NCI-H2196 (cell line): ENCODE data around the gene SLC43A3.

Experiments used
- DNase-seq: peaks from one replicate; lab custom pipeline; 2025; ENCODE audit not compliant: unreplicated experiment; lab: John Stamatoyannopoulos, UW

The SLC43A3 gene

DNA sequence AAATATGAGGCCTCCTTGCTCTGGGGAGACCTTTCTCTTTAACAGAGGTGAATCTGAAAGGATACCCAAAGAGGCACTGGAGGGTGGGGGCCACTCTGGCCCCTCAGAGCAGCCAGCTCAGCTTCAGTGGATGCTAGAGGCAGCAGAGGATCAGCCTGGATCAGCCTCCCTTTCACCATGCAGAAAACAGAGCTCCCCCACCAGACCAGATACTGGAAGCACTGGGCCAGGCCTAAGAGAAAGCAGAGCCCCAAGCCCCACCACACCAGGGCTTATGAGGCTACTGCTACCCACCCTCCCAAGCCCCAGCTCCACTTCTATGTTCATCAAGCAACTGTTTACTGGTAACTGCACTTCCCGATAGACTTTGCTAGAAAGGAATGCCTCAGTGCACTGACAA, 4.0 kb upstream of the SLC43A3 start:
- no peak for DNase-seq

DNA sequence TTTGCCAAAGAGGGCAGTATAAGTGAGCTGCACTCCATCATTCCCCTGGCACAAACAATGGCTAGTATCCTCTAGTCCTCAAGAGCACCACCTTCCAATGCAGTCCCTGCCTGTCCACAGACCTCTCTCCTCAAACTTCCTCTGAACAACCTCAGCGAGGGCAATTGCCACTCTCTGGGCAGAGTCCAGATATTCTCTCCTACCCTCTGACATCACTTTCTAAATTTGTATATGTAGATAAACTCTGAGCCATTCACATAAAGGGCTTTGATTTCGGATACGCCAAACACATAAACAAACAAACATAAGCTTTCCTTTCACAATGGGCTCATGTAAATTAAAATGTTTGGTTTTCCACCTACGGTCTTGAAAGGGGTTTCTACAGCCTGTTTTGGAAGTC, 3.0 kb upstream of the SLC43A3 start:
- peak; percentile 26 for DNase-seq

DNA sequence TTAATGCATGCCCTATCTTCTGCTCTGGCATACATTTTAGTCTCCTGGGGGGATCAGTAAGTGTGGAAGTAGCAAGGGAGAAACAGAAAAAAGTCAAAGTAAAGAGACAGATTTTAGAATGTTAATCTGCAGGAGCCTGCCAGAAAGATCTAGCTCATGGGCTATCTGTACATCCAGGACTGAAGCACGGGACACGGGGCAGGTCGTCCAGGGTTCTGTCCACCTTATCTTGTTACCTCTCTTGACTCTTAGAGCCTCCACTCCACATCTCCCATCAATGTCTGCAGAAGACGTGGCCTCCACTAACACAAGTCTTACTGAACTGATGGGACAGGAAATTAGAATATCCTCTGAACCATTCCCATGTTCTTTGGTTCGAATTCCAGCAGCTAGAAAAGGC, 1.7 kb upstream of the SLC43A3 start:
- DNase-seq: no peak

DNA sequence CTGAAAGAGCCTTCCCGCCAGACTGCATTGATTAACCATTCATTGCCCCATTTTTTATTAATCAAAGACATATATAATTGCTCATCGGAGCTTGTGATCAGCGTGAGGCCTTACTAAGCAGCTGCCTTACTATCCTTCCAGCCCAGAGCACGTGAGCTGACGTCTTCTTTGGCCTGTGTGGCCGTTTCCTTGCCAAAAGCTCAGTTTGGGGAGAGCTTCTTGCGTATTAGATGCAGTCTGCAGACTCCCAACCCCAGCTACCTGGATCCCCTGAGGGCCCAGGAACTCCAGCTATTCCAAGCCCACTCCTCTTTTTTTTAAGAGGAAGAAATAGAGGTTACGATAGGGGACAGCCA, 784 bp upstream of the SLC43A3 start:
- no peak for DNase-seq

DNA sequence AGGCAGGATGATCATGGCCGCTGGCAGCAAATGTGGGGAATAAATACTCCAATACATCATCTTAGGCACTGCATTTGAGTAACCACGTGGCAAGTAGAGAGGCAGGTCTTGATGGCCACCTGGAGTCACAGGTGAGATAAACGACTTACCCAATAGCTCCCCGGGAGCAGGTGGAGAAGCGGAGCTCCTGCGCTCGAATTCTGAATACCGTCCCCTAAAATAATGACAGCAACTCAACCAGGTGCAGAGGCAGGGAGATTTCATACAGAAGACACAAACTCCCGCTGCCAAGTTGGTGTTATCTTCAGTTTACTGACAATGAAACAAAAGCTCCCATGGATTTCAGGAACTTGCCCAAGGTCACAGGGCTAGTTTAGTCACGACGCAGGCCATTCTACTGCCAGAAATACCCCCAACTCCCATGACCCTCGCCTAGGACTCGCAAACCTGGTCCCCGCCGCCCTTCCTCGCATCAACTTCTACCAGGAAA, 437 bp downstream of the SLC43A3 start:
- peak; percentile 28 for DNase-seq

DNA sequence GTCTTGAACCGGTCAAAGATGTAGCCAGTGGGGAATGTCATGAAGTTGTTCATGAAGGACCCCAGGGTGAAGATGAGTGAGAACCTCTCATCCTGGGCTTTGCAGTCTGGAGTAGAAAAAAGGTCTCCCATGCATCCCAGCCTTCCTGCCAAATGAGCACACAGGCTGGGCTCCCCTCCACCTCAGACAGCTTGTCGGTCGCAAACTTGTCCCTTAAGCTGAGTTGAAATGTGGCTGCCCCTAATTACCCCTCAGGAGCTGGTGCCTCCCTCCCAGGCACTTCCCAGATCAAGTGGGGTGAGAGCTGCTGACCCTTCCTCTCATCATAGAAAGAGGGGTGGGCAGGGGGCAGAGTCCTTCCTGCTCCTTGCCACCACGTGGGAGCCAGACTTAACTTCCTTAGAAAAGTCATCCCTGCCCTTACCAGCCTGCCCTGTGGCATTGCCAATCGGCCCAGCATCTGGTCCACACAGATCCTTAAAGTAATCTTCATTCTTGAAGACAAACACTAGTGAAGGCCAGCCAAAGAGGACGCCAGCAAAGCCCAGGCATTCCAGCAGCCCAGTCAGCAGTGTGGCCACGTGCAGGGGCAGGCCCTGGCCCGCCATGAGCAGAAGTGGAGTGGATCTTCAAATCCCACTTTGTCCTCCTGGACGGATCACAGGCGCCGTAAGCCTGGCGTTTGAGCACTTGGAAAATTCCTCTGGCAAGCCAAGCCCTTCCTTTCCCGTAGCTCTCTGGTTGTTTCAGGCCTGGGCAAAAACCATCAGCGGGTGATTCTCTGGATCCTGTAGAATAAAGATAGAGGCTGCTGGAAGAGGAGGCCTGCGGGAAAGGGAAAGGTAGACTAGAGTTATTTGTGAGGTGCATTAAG, 1.1 kb downstream of the SLC43A3 start:
- no peak for DNase-seq

DNA sequence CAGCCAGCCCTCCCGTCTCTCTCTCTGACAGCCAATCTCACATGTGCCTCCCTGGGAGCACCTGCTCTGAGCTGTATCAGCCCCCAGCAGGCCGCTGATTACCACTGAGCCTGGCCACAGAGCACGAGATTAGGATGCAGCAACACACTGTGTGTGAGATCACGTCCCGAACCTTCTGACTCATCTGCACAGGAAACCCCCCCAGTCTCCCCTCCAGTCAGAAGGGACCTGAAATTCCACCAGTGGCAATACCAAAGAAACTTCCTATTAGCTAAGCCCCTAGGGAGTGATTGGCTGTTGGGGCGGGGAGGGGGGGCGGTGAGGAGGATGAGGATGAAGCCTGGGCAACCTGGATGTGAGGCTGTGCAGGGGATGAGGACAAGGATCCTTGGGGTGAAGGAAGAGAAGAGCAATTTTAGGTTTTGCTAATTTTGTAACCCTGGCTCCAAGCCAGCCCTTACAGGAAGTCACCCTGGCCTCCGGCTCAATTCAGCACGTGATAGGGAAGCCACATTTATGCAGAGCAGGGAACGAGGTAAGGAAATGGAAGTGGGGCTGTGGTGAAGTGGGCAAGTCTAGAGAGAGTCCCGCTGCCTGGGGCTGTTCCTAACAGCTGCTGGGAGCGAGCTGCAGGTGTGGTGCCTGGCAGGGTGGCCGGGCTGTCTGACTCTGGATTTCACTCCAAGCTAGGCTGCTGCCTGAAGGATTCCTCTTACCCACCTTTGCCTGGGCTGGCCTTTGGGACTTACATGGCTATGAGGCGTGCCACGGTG, 1.9 kb downstream of the SLC43A3 start:
- no peak for DNase-seq

DNA sequence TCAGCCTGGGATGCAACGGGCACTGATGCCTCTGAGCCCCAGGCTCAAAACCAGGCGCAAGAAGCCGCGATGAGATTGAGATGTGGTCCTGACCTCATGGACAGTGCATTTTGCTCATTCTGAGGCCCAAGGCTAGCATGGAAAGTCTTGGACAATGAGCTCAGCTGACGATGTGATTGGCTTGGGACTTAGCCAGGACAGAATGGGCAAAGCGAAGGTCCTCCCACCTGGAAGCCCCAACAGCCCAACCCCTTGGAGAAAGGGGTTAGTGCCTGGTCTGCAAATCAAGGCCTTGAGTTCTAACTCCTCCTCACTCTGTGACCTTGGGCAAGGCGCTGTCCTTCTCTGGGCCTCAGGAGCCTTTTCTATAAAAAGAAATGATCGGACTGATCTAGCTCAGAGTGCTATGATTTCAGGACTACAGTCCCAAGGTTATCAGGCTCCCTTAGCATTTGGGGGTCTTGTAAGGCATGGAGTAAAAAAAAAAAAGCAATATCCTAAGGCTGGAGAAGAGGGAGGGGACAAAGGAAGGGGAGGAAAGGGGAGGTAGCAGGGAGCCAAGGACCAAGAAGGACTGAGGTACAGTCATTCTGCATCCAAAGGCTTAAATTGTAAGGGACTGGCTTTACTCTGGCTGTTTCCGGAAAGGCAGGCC, 2.7 kb downstream of the SLC43A3 start:
- DNase-seq: no peak

DNA sequence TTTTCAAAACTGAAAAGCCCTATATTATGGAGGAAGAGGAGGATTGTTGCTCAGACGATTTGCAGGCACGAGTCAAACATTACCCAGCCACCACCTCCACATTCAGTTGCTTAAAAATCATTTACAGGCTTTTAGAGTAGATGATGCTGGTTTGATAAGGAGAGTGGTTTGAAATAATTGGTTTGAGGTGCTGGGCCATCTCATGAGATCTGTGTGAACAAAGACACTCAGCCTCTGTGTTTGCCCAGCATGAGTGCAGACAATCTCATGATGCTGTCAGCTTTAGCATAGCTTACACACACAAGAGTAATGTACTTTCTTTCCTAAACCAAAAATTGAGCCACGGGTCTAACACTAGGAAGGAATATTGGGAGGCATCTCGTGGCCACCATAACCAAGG, 4.3 kb downstream of the SLC43A3 start:
- no peak for DNase-seq

DNA sequence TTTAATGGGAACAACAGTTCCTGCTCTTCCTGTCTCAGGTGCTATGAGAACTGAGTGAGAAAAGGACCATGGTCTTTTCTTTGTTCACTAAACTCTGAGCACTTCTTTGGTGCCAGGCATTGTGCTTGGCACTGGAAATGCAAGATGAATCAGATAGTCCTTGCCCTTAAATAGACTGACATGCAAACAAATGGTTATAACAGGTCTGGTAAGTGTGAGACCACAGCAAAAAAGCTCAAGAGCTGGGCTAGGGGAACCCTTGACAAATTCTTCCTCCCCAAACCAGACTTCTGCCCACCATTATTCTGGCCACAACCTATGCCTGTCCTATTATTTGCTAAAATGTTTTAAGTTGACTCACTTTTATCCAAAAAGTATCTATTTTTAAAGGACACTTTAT, 5.1 kb downstream of the SLC43A3 start:
- no peak for DNase-seq

DNA sequence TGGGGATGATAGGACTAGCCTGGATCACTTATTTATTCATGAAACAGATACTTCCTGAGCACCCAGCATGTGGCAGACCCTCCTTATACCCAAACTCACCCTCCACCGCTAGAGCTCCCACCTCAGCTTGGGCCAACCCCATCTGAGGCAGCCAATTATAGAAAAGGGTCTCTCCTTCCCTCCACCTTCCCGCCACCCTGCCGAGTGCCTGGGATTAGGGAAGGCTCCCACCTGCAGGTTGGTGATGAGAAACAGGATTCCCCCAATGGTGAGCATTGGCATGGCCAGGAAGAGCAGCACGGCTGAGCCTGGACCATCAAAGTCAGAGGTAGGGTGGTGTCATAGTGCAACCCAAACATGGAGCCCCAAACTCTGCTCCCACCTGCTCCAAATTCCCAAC, 5.9 kb downstream of the SLC43A3 start:
- DNase-seq: no peak

DNA sequence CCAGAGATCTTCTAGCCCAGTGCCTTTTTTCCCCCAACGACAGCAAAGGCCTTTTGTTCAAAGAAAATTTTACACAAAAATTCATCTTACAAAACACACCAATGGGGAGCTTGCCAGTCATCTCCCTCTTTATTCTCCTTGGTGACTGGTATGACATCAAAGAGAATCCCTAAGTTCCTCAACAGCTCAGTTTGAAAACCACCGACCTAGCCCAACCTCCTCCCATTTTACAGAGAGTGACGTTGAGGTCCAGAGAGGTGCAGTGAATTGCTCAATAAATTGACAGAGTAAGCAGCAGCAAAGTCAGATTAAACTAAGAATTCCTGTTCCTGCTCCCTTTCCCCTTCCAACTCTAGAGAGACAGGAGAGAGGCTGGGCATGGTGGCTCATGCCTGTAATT, 7.8 kb downstream of the SLC43A3 start:
- DNase-seq: no peak

DNA sequence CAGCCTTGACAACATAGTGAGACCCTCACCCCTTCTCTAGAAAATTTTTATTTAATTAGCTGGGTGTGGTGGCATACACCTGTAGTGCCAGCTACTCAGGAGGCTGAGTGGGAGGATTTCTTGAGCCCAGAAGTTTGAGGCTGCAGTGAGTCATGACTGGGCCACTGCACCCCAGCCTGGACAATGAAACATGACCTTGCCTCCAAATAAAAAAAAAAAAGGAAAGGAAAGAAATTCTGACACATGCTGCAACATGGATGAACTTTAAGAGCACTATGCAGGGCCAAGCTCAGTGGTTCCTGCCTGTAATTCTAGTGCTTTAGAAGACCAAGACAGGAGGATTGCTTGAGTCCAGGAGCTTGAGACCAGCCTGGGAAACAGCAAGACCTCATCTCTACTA, 8.8 kb downstream of the SLC43A3 start:
- DNase-seq: no peak

DNA sequence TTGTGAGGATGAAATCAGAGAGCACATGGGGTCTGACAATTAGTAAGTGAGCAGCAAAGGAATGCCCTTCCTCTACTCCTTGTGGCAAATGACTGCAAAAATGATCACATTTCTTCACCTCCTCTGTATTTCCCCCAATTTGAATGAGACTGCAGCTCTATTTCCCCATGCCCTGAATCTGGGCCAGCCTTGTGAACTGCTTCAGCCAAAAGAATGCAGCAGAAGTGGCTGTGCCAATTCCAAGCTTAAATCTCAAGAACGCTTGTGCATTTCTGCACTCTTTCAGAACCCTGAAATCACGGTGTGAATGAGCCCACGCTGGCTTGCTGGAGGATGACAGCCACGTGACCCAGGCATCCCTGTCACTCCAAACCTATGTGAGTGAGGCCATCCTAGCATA, 9.9 kb downstream of the SLC43A3 start:
- DNase-seq: no peak

DNA sequence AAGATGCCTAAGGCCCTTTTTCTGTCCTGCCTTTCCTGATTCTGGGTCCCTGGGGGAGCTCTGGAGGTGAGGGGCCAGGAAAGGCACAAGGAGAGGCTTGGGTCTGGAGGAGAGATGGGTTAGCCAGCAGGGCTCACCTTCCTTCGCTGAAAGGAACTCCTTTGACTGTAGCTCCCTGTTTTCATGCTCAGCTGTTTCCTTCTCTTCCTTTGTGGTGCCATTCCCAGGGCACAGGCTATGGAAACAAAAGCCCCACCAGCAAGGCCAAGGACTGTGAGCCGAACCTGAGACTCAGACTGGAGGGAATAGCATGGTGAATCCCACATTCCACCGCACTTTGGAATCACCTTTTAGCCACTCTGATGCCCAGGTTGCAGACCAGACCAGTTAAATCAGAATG, 10.5 kb downstream of the SLC43A3 start:
- DNase-seq: no peak

DNA sequence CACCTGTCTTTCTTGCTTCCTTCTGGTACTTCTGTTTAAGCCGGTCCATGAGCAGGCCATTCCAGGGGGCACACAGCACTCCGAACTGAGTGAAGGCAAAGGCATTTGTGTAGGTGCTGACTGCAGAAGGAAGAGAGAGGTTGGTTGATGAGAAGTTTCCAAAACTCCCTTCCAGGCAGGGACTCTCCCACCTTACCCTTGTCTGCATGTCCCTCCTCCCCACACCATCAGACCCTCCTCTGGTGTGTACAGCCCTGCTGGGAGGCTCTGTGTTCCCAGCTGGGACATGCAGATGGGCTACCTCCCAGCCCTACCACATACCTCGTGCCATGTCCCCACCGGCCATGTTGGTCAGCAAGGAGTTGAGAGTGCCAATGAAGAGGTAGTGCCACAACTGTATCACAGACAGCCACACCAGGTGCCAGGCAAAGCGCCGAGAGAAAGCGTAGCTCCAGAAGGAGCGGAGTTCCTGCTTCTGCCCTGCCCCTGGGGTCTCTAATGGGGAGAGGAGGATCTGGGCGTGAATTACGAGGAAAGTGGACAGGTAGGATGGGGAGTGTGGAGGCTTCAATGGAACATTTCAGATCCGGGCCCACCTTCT, 12.2 kb downstream of the SLC43A3 start:
- no peak for DNase-seq

DNA sequence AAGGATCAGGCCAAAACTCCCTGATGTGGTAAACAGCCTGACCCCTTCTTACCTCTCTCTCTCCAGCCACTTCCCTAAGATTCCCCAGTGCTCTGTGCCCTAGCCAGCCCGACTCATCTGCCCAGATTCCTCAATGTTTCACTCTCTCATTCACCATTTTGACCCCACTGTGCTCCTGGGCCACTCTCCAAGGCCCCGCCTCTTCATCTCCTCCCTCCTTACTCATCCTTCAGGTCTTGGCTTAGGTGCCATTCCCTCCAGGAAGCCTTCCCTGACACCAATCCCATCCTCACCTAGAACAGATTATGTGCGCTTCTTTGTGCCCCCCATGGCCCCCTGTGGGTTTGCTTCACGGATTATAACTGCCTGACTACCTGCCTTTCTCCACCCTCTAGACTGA, 13.2 kb downstream of the SLC43A3 start:
- no peak for DNase-seq

DNA sequence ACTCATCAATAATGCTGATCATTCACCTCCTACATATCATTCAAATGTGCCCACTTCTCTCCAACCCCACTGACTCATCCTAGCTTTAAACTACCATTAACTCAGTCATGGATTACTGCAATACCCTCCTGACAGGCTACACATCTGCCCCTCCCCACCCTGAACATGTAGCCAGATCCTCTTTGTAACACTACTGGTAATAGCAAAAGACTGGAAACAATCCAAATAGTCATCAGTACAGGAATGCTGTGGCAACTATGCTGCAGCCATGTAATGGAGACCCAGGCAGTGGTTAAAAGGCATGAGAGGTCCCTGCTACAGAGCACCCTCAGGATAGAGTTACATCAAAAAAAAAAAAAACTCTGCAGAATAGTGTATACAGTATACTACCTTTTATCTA, 16.6 kb downstream of the SLC43A3 start:
- no peak for DNase-seq

DNA sequence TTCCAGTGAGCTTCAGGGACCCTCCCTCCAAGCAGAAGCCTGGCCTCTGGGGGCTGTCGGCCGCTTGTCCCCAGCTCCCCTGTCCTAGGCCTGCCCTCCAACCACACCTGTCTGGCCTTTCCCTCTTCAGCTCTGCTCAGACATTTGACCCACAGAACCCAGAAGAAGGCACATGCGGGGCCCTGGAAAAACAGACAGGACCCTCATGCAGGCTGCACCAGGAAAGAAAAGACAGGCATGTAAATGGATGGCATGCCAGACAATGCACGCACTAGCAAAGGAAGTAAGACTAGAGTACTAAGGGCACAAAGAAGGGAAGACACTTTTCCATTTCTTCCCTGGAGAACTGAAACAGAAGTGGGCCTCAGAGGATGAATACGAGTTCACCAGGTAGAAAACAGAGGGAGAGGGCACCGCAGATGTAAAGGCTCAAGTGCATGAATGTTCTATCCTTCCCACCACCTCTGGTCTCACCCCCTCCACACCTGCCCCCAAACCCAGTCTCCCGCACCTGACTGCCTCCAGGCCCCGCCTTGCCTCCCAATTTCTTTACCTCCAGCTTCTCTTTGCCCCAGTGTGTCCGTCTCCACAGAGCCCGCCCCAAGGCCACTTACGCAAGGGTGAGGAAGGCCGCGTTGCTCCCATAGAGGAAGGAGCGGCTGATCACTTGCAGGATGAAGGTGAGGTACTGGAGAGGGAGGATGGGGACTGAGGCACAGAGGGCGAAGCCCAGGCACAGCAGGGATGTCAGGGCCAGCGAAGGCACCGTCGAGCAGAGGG, 17.4 kb downstream of the SLC43A3 start:
- no peak for DNase-seq

DNA sequence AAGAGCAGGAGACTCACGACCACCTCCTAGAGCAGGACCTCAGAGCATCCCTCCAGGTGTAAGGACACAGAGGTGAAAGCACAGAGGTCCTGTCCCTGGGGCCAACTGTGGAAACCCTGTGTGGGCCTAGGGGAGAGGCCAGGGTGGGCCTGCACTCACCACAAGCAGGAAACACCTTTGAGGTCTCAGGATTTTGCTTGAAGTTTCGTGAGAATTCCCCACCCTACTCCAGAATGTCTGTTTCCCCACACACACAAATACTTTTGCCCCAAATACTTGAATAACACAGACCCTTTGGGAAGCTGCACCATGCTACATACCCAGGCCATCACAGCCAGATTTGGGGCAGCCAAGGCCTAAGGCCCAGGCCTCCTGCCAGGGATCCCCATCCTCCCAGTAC, 18.1 kb downstream of the SLC43A3 start:
- DNase-seq: no peak
